HG02884 (cell line): ENCODE measurements around the gene MYBPC3.
"Not testable (repeated sequence)": the region's sequence is repeated elsewhere in the genome, so short reads cannot be mapped to it uniquely, and the experiment has no call there.

Experiments used
- ATAC-seq: cut with Tn5 transposase; IDR thresholded peaks from one replicate; pipeline ENCODE4 v1.9.1; 2021; ENCODE audit warnings: mild to moderate bottlenecking, moderate library complexity; ENCODE audit not compliant: unreplicated experiment

MYBPC3 gene

DNA sequence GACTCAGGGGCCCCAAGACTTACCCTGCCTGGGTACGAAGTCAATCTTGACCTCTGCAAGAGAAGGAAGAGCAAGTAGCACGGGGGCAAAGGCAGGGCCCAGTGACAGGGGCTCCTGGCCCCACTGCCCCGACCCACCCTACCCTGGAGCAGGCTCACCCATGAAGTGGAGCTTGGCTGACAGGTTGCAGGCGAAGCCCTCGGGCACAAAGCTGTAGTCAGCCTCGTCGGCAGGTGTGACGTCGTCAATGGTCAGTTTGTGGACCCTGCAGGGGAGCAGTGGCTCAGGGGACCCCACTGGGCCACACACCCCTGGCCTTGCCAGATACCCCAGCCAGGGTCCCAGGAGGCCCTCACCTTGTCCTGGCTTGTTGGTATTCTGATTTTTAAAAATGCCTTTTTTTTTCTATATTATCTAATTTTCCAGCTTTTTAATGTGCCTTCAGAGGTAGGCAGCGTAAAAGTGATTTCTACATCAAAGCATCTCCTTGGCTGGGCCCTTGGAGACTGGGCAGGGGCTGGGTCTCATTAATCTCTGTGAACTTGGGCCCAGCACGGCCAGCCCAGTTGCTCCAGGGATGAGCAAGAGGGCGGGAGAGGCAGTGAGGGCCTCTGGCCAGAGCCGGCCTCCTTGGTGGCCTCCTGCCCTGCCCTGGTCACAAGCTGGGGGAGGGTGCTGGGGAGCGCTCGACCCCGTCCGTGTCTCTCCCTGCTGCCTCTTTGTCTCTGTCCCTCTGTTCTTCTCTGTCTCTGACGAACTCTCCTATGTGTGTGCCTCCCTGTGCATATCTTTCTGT lies 11.3 kb downstream of the MYBPC3 start:
- no peak for ATAC-seq

DNA sequence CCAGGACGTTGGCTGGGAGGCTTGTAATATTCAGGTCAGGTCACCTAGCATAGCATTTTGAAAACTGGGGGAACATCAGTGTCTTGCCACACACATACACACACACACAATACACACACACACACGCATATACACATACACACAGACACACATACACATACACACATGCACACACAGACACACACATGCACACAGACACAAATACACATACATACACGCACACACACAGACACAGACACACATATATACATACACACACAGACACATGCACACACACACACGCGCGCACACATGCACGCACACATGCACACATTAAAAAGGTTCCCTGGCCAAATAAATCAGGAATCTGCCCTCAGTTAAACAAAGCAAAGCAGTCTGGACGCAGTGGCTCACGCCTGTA lies 12.5 kb downstream of the MYBPC3 start:
- ATAC-seq = no peak

DNA sequence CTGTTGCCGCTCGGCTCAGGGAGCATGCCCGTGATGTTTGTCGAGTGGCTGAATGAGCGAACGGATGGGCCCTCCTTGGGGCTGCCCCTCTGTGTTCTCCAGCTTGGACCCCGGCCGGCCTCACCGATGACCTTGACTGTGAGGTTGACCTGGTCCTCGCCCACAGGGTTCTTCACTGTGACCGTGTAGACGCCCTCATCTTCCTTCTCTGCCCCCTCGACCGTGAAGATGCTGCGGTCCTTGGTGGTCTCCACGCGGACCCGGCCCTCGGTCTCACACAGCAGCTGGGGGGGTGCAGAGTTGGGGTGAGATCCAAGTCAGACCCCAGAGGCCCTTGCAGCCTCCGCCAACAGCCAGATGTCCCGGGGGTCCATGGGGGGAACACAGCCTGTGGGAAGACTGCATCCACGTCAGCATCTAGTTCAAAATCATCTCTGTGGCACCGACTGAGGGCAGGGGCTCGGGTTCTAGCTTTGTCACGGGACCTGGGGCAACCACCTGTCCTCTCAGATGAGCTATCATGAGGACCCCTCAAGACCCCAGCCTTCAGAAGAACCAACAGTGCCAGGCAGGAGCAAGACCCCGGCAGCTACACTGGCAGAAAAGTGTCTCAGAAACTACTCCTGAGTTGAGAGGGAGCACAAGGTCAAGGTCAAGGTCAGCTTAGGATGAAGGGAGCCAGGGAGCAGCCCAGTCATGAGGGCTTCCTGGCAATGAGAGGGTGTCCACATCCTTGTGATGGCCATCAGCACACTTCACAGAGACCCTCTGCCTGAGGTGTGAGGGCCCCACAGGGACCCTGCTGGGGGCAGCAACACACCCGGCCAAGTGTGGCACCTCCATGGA lies 13.9 kb downstream of the MYBPC3 start:
- ATAC-seq = no peak

DNA sequence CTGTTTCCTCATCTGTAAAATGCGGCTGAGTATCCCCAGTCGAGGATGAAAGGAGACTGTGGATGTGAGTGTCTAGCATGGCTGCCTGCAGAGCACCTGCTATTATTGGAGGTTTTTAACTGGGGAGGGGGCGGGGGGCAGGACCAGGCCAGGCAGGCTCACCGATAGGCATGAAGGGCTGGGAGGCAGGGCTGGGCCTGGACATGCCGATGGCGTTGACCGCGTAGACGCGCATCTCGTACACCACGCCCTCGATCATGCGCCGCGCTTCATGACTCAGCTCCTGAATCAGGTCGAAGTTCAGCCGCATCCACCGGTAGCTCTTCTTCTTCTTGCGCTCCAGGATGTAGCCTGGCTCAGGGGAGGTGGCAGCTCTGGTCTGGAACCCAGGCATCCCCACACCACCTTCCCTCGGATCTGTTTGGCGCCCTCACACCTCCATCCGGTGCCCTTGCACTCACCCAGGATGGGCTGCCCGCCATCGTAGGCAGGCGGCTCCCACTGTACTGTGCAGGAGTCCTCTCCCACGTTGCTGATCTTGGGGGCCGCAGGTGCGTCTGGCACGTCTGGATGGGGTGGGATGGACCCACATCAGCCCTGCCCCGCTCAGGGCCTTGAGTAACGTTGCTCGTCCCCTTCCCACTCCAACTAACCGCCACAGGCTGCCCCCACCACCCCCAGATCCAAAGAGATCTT lies 15.1 kb downstream of the MYBPC3 start:
- ATAC-seq = no peak

DNA sequence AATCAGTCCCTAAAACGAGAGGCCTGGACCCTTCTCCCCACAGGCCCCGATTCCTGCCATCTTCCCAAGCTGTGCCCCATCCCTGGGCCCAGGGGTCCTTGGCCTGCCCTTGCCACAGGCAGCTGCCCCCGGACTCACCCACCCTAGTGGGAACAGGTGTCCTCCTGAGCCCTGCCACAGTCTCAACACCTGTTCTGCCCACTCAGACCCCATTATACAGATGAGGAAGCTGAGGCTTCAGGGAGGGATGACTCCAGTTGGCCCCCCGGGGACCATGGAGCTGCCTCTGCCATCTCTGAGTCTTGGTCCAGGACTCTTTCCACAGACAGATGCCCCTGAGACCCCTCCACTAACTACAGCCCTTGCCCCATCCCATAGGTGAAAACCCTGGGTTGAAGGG lies 15.9 kb downstream of the MYBPC3 start:
- ATAC-seq = no peak

DNA sequence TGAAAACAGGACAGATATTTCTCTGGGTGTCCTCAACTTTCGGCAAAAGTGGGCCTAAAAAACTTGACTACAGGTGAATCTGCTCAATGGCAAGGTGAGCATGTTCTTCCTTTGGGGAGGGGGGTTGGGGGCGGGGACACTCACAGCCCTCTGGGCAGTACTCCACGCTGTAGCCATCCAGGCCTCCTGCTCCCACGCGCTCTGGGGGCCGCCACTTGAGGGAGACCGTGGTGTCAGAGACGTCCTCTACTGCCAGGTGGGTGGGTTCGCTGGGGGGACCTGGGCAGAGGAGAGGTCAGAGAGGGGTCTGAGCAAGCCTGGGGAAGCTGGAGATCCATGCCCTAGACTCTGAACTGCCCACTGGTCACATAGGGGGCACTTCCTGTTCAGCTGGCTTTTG lies 16.8 kb downstream of the MYBPC3 start:
- no peak for ATAC-seq

DNA sequence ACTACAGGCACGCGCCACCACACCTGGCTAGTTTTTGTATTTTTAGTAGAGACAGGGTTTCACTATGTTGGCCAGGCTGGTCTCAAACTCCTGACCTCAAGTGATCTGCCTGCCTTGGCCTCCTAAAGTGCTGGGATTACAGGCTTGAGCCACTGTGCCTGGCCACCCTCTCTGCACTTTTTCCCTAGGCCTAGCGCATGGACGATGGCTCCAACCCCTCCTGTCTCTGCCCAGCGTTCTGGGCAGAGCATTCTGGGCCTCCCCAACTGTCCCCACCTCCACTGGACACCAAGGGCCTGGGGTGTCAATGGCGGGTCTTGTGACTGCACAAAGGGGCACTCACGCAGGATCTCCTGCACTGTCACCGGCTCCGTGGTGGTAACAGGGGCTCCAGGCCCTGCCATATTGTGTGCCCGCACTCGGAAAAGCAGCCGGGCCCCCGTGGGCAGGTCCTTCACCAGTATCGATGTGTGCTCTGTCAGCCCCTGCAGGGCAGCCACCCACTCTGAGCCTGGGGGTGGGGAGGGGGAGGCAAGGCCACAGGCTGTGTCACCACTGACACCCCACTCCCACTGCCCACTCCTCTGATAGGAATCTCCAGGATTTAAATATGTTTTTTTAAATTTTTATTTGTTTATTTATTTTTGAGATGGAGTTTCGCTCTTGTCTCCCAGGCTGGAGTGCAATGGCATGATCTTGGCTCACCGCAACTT lies 17.6 kb downstream of the MYBPC3 start:
- not testable (repeated sequence) for ATAC-seq

DNA sequence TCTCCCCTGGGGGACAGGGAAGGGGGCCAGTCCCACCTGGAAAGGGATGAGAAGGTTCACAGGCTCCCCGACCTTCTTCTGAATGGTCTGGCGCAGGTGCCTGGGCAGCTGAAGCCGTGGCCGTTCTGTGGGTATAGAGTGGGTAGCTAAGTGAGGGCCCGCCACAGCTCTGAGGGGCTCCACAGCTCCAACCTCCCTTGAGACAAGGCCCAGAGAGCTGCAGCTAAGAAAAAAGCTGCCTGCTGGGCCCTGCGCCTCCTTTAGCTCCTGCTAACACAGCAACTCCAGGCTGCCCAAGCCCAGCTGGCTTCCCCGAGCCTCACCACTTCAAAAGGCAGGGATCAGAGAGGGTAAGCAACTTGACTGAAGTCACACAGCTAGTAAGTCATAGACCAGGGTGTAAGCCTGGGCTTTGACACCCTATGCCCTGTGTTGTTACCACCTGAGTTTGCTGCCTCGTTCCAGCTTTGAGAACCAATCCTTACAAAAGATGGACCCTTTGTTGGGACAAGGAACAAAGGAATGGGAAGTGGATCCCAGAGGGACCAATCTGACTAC lies 18.5 kb downstream of the MYBPC3 start:
- ATAC-seq = no peak

DNA sequence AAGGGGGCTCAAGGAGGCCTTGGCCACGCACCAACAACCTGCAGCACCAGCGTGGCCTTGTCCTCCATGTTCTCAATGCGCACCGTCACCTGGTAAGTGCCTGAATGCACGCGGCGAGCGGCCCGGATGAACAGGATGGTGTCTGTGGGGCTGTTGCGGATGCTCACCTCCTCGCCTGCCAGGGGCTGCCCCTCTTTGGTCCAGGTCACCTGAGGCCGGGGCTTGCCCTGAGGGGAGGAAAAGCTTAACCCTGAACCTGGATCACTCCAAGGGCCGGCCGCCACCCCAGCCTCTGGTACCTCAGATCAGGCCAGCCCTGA lies 19.0 kb downstream of the MYBPC3 start:
- ATAC-seq = no peak

DNA sequence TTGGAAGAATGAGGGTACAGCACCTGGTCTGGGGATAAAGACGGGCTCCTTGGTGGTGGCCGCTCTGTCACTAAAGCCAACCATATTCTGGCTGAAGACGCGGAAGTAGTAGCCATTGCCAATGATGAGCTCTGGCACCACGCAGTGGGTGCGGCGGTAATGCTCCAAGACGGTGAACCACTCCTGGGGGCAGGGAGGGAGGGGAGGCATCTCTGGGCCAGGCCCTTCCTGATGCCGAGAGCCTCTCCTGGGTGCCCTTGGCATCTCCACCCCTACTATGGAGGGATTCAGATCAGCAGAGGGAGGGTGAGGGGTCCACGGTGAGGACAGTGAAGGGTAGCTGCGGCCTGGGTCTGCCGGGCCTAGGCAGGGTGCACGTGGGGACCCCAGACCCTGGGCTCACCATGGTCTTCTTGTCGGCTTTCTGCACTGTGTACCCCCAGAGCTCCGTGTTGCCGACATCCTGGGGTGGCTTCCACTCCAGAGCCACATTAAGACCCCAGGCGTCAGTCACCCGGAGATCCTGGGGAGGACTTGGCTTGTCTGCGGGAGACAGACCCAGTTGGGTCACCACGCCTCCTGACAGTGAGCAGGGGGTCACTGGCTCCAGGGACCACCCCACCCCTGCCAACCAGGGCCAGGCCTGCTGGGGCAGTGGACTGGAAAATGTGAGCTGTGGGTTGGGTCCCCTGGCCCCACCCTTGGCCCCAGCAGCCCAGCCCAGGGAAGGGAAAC lies 19.5 kb downstream of the MYBPC3 start:
- no peak for ATAC-seq

DNA sequence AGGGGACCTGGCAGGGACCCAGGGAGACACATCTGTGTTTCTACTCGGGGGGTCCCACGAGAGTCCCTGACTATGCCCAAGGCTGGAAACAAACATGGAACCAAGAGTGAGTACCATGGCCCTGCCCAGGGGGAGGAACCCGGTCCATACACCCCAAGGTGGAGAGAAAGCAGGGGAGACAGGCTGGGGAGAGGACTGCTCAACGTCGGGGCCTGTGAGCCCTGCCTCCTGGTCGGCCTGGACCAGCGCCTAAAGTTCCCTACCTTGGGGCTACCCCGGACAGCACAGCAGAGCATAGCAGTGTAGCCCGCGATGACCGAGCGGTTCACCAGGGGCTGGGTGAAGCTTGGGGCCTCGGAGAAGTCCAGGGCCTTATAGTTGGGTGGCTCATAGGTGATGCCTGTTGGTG lies 20.2 kb downstream of the MYBPC3 start:
- ATAC-seq = no peak

DNA sequence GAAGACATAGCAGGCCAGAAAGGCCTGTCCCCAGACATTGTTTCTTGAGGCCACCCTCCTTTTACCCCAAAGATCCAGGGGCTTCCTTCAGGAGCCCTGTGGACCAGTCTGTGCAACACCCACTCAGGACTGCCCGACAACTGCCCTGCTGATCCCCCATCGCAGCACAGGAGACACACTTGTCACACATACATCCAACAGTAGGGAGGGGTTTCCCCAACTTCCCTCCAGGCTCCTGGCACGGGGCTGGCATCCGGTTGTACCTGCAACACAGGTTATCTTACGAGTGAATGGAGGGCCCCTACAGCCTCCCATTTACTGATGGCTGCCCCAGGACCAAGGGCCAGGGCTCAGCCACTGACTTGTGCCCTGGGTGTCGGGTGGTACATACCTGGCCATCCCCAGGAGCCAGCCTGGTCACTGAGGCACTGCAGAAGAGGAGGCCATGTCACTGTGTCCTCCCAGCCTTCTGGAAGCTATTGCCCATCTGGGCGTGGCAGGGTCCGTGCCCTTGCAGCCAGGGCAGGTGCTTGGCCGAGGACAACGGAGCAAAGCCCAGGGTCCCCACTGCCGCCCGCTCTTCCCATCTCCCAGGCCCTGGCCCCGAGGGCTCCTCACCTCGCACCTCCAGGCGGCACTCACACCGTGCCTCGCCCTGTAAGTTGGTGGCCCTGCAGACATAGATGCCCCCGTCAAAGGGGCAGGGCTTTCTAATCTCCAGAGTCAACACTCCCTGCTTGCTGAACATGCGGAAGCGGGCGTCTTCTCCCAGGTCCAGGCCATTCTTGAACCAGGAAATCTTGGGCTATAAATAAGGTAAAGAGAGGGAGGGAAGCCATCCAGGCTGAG lies 20.8 kb downstream of the MYBPC3 start:
- ATAC-seq = no peak

DNA sequence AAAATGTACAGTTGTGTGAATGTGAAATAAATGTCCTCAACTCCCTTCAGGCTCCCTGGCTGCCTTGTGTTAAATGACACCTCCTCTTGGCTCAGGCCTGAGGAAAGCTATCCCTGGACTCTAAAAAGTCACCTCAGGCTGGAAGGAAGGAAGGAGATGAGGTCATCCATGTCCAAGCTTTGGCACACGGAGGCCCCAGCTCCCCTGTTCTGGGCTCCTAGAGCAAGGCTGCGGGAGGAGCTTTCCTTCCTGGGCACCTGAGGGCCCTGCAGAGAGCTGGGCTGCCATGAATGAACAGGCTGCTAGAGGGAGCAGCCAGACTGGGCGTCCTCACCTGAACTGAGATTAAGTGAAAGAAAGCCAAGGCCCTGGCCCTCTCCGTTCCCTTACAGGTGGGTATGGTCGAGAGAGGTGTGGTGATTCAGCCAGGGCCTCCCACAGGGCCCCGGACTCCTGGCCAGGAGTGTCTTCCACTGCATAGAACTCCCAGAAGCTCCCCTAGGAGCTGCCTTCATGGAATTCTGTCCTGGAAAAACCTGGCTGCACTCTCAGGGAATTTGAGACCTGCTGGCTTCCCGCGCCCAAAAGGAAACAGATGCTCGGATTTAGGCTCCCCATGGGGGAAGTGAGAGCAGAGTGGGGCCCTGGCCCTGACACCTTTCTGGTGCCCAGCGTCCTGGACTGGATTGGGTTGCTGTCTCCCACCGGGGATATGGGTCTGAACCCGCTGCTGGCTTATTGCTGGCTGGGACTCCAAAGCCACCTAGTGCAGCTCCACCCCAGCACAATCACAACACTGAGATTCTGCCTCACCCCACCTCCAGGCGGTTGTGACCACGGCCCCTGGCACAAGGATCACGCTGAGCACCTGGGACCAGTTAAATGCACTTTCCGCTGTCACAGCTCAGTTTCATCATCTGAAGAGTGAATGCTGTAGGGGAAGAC lies 22.2 kb downstream of the MYBPC3 start:
- no peak for ATAC-seq

DNA sequence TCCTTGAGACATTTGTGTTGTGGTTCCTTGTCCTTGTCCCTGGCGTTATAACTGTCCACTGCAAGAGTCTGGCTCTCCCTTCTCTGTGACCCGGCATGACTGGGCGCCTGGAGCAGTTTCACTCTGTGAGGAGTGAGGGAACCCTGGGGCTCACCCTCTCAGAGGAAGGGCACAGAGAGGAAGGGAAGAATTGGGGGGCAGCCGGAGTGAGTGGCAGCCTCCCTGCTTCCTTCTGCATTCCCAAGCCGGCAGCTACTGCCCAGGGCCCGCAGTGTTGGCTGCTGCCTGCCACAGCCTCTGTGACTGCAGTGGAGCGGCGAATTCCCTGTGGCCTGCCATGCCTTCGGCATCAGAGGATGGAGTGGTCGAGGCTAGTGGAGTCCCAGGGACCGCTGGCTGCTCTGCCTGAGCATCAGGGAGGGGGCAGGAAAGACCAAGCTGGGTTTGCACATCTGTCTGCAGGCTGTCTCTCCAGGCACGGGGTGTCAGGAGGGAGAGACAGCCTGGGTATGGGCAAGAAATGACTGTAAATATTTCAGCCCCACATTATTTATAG lies 23.0 kb downstream of the MYBPC3 start:
- no peak for ATAC-seq

DNA sequence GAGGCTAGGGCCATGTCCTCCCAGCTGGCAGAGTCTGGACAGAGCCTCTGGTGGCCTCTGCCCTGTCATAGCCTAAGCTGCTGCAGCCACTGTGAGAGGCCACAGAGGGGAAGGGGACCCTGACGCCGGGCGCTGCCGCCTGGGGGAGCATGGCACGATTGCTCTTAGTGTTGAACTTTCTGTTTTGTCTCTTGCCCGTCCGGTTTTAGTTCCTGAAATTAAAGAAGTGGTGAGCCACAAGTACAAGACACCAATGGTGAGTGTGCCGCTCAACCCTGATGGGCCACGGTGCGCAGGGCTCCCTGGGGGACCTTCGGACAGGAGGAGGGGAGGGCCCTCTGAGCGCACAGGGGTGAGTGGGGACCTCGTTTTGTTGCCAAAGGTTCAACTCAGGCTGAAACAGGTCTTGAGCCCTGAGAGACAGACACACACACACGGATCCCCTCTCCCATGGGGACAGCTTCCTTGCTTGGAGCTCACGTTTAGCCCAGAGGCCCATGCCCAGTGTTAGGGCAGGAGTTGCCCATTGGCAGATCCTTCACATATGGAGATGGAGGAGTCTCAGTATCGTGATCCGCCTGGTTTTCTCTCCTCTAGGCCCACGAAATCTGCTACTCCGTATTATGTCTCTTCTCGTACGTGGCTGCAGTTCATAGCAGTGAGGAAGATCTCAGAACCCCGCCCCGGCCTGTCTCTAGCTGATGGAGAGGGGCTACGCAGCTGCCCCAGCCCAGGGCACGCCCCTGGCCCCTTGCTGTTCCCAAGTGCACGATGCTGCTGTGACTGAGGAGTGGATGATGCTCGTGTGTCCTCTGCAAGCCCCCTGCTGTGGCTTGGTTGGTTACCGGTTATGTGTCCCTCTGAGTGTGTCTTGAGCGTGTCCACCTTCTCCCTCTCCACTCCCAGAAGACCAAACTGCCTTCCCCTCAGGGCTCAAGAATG lies 23.8 kb downstream of the MYBPC3 start:
- no peak for ATAC-seq

DNA sequence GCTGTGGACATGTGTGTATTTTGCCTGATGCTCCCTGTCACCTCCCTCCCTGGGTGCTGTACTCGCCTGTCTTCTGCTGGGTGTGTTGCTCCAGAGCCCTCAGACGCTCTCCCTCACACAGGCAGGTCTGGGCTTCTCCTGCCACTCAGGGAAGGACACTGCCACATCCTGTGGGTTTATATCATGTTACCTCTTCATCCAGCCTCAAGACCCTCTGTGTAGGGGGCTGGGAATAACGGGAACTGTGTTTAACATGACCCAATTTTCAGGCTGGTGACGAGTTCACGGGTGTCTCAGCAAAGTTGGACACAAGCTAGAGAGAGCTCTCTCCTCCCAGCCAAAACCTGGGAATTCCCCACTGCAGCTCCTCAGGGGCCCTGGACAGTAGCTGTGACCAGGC lies 24.6 kb downstream of the MYBPC3 start:
- no peak for ATAC-seq

DNA sequence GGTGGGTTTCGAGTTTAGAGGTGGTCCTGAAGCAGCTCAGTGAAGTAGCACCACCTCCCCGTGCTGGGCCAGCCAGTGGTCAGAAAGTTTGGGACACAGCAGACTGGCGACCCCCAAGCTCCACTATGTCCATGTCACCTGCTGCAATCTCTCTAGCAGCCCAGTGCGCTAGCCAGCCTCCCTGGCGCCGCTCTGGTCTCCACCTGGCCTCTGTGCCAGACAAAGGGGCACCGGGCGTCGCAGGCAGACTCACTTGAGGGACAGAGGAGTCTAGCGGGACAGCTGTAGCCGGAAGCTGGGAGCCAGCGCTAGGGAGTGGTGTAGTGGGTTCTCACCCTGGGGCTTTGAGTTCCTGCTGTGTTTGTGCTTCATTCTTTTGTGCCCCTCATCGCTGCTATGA lies 25.5 kb downstream of the MYBPC3 start:
- ATAC-seq = no peak
